ENCODE data around the gene FRMPD2.

DNA sequence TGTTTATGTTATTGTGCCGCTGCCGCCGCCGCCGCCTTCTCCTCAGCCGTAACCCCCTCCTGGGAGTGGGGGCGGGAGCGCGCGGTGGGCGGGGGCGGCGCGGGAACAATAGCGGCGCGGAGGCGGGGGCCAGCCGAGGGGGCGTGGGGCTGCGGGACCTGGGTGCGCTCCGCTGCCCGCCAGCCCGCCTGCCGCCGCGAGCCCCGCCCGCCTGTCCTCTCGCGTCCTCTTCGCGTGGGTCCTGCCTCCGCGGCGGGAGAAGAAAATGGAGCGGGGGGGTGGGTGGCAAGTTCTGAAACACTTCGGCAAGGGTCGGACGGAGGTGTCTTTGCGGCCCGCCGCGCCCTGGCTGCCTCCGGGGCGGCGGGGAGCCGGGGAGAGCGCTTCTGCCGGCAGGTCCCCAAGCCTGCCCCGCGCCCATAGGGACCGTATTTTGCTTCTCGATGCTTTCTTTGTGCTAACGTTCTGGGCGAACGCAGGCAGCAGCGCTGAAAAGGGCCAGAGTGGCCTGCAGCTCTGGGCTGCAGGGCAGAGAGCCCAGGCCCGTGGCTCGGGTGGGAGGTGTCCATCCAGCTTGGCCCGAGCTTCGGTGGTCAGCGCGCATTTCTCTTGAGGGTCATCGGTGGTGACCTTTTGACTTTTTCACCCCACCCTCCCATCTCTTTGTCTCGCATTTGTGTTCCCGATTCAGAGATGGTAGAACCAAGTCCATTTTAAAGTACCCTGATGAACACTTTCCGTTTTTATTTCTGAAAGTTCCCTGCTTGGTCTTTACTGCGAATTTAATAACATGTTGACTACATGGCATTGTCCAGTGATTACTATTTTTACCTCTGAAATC lies 32.6 kb upstream of the FRMPD2 start:
- TF ChIP-seq, protein P1, sequence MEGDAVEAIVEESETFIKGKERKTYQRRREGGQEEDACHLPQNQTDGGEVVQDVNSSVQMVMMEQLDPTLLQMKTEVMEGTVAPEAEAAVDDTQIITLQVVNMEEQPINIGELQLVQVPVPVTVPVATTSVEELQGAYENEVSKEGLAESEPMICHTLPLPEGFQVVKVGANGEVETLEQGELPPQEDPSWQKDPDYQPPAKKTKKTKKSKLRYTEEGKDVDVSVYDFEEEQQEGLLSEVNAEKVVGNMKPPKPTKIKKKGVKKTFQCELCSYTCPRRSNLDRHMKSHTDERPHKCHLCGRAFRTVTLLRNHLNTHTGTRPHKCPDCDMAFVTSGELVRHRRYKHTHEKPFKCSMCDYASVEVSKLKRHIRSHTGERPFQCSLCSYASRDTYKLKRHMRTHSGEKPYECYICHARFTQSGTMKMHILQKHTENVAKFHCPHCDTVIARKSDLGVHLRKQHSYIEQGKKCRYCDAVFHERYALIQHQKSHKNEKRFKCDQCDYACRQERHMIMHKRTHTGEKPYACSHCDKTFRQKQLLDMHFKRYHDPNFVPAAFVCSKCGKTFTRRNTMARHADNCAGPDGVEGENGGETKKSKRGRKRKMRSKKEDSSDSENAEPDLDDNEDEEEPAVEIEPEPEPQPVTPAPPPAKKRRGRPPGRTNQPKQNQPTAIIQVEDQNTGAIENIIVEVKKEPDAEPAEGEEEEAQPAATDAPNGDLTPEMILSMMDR (conservative IDR thresholded peaks at IDR 0.05; ENCODE audit: low read depth, low read length): no peak
- TF ChIP-seq CEBPB (IDR thresholded peaks at IDR 0.05; ENCODE audit: low read depth, low read length): no peak
- TF ChIP-seq POLR2A (IDR thresholded peaks at IDR 0.05; ENCODE audit: low read depth, low read length): no peak; the same call in 1 of the 2 replicates
- no peak for TF ChIP-seq RFX5 (IDR thresholded peaks at IDR 0.05; ENCODE audit: low read depth, low read length)
- no peak for TF ChIP-seq MAFK (IDR thresholded peaks at IDR 0.05; ENCODE audit: low read depth, low read length)
